HG03575 (cell line): ENCODE results near the gene GMDS.

Experiments used
- ATAC-seq: cut with Tn5 transposase; IDR thresholded peaks from one replicate; pipeline ENCODE4 v1.9.1; 2021; ENCODE audit not compliant: unreplicated experiment, insufficient number of reproducible peaks, low FRiP score; ENCODE audit errors: extremely low read depth

The GMDS gene

GRCh38 chr6:1904898-1905297 is 340.5 kb downstream of the GMDS start:
- ATAC-seq = no peak

- no peak for ATAC-seq
These were observed 341.0 kb downstream of the GMDS start for GRCh38 chr6:1904466-1904799.

GRCh38 chr6:1903780-1904465 is 341.5 kb downstream of the GMDS start:
- ATAC-seq = no peak

- ATAC-seq = no peak
These were observed 343.8 kb downstream of the GMDS start for GRCh38 chr6:1901556-1901955.

- ATAC-seq = no peak
These were observed 348.5 kb downstream of the GMDS start for GRCh38 chr6:1896897-1897296.

- ATAC-seq = no peak
These were observed 349.7 kb downstream of the GMDS start for GRCh38 chr6:1895721-1896120.

GRCh38 chr6:1894954-1895353 is 350.5 kb downstream of the GMDS start:
- ATAC-seq = no peak

GRCh38 chr6:1893470-1894130 is 351.8 kb downstream of the GMDS start:
- no peak for ATAC-seq

- no peak for ATAC-seq
These were observed 352.7 kb downstream of the GMDS start for GRCh38 chr6:1892716-1893115.

- ATAC-seq = no peak
These were observed 354.4 kb downstream of the GMDS start for GRCh38 chr6:1890987-1891386.

- ATAC-seq = no peak
These were observed 355.3 kb downstream of the GMDS start for GRCh38 chr6:1890071-1890470.

GRCh38 chr6:1885576-1886011 is 359.8 kb downstream of the GMDS start:
- ATAC-seq = no peak

- ATAC-seq = no peak
These were observed 361.1 kb downstream of the GMDS start for GRCh38 chr6:1884313-1884712.

GRCh38 chr6:1878330-1878729 is 367.1 kb downstream of the GMDS start:
- no peak for ATAC-seq

- ATAC-seq = no peak
These were observed 371.6 kb downstream of the GMDS start for GRCh38 chr6:1873781-1874180.

GRCh38 chr6:1872649-1873131 is 372.7 kb downstream of the GMDS start:
- ATAC-seq = no peak

- no peak for ATAC-seq
These were observed 373.6 kb downstream of the GMDS start for GRCh38 chr6:1871724-1872315.

- no peak for ATAC-seq
These were observed 374.5 kb downstream of the GMDS start for GRCh38 chr6:1870932-1871331.

- no peak for ATAC-seq
These were observed 375.2 kb downstream of the GMDS start for GRCh38 chr6:1870251-1870650.

- no peak for ATAC-seq
These were observed 375.6 kb downstream of the GMDS start for GRCh38 chr6:1869769-1870168.
